ENCODE results near the gene CMSS1. TPM values are rescaled to one million over a fixed set of nuclear protein-coding genes. Genes with fewer than 3 reads are reported as not detected.

Gene CMSS1
- total RNA-seq, 4 donors from 2014 or later: 11.2 to 16.3 (median 14.1) TPM

GRCh38 chr3:100120693-100121092 is 303.0 kb downstream of the CMSS1 start:
- Histone ChIP-seq H3K36me3 (no peaks in the 10 kb centered on the region), H3K9me3 (no peaks in the 10 kb centered on the region), H3K27ac (replicated peaks in 1 of 4) (no peak overlapping the region), H3K4me3 (no peak overlapping the region), H3K4me1 (peaks cover 17 to 49% (median 37%) of the 10 kb centered on the region in 4 donors), H3K27me3 (no peaks in the 10 kb centered on the region)
- WGBS: 98% methylated on average over 5 of the region's 5 CpGs
- no peak for DNase-seq (ENCODE audit: extremely low spot score)
- intact Hi-C loops (cut with DNase I): no loop called here
- TF ChIP-seq CTCF (IDR thresholded peaks at IDR 0.05) (no peak), POLR2A (IDR thresholded peaks at IDR 0.05; ENCODE audit: low read depth) (no peak), EP300 (IDR thresholded peaks at IDR 0.05) (no peak), POLR2AphosphoS5 (IDR thresholded peaks at IDR 0.05) (no peak)

DNA sequence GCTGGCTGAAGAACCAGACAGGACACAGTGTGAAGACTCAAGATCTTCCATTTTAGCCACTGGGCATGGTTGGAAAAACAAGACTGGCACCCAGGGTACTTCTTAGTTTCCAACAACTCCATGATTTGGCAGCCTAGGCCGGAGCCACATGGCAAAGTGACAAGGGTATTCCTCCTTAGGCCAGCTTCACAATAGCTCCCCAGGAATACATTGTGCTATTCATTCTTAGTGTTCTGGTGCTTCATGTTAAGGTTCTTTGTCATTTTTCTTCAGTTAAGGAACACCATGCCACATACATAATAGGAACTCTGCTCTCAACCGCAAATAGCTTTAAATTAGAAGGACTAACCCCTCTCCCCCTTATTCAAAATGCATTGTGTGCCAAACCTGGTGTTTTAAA is 304.7 kb downstream of the CMSS1 start:
- TF ChIP-seq POLR2AphosphoS5 (IDR thresholded peaks at IDR 0.05): no peak
- no peak for TF ChIP-seq POLR2A (IDR thresholded peaks at IDR 0.05; ENCODE audit: low read depth)
- TF ChIP-seq EP300 (IDR thresholded peaks at IDR 0.05): no peak
- no peak for TF ChIP-seq CTCF (IDR thresholded peaks at IDR 0.05)
- intact Hi-C loops (cut with DNase I): no loop called here
- H3K4me3 ChIP-seq: no peak overlapping the region
- H3K27me3 ChIP-seq: no peaks in the 10 kb centered on the region
- no peak for DNase-seq (ENCODE audit: extremely low spot score)
- H3K36me3 ChIP-seq: no peaks in the 10 kb centered on the region
- no peak overlapping the region for H3K27ac ChIP-seq (replicated peaks in 1 of 4)
- no peaks in the 10 kb centered on the region for H3K9me3 ChIP-seq
- H3K4me1 ChIP-seq: peaks cover 17 to 65% (median 46%) of the 10 kb centered on the region in 4 donors
- WGBS: 100% methylated on average over 2 of the region's 2 CpGs

GRCh38 chr3:100123112-100123511 is 305.4 kb downstream of the CMSS1 start:
- Histone ChIP-seq H3K4me3 (no peak overlapping the region), H3K27ac (replicated peaks in 1 of 4) (peak overlapping the region in 2 of 4 donors; percentile 25 to 41), H3K27me3 (no peaks in the 10 kb centered on the region), H3K9me3 (no peaks in the 10 kb centered on the region), H3K36me3 (no peaks in the 10 kb centered on the region), H3K4me1 (peaks cover 17 to 65% (median 52%) of the 10 kb centered on the region in 4 donors)
- 87% methylated on average over 4 of the region's 4 CpGs for WGBS
- DNase-seq (ENCODE audit: extremely low spot score): no peak
- TF ChIP-seq POLR2AphosphoS5 (IDR thresholded peaks at IDR 0.05): no peak
- no peak for TF ChIP-seq CTCF (IDR thresholded peaks at IDR 0.05)
- no peak for TF ChIP-seq EP300 (IDR thresholded peaks at IDR 0.05)
- TF ChIP-seq POLR2A (IDR thresholded peaks at IDR 0.05; ENCODE audit: low read depth): no peak
- intact Hi-C loops (cut with DNase I): no loop called here

GRCh38 chr3:100124201-100124761 is 306.6 kb downstream of the CMSS1 start:
- Histone ChIP-seq H3K27me3 (no peaks in the 10 kb centered on the region), H3K4me3 (no peak overlapping the region), H3K4me1 (peaks cover 17 to 63% (median 49%) of the 10 kb centered on the region in 4 donors), H3K36me3 (no peaks in the 10 kb centered on the region), H3K9me3 (no peaks in the 10 kb centered on the region), H3K27ac (replicated peaks in 1 of 4) (peak overlapping the region in 2 of 4 donors; percentile 20 to 44)
- intact Hi-C loops (cut with DNase I): no loop called here
- WGBS: 67% methylated on average over 3 of the region's 5 CpGs
- TF ChIP-seq POLR2A (IDR thresholded peaks at IDR 0.05; ENCODE audit: low read depth) (no peak), EP300 (IDR thresholded peaks at IDR 0.05) (no peak), CTCF (IDR thresholded peaks at IDR 0.05) (no peak), POLR2AphosphoS5 (IDR thresholded peaks at IDR 0.05) (no peak)
- DNase-seq (ENCODE audit: extremely low spot score): no peak

Data from esophagus muscularis mucosa (tissue), 4 donors.